Measurements from ENCODE around the gene GATA5. TPM values are rescaled to one million over a fixed set of nuclear protein-coding genes. Genes with fewer than 3 reads are reported as not detected.

The GATA5 gene
- total and polyA plus RNA-seq, 2 donors (not counting 3 experiments of a cell fraction or from before 2014, with no cell fraction given), result not detected

- ChIA-PET CTCF (interaction anchor here (1.0 kb wide), 1 partner anchor 20 kb away, joined by 3 read pairs; no protein-coding TSS in a partner anchor), POLR2A (no interaction called here)
- DNase-seq (ENCODE audit: low read depth, low spot score) (no peak), FAIRE-seq (no peak)
- H3K27me3 ChIP-seq (ENCODE audit: control insufficient read depth in 2 of 2, insufficient read depth in 2 of 2, low read length in 2 of 2), result peaks cover 22 to 23% of the 10 kb centered on the region in 2 experiments
- no peaks in the 10 kb centered on the region for H3K9me3 ChIP-seq (replicated peaks; ENCODE audit: control insufficient read depth, insufficient read depth, low read length)
- no peaks in the 10 kb centered on the region for H4K20me1 ChIP-seq (replicated peaks; ENCODE audit: control insufficient read depth, extremely low read depth, insufficient read depth, low read length)
- H3K9me1 ChIP-seq (replicated peaks; ENCODE audit: control insufficient read depth, extremely low read depth, insufficient read depth, low read length), result no peaks in the 10 kb centered on the region
- no peak overlapping the region for H3K4me2 ChIP-seq (ENCODE audit: insufficient read depth, low read length)
- intact Hi-C loops (cut with micrococcal nuclease), result no loop called here
- dilution Hi-C loops (cut with MboI; ENCODE audit: extremely low pct_ligation_motif_present, low sequenced_read_pairs), result no loop called here
- no peak overlapping the region for H3K9ac ChIP-seq (replicated peaks; ENCODE audit: extremely low read depth, insufficient read depth, low read length)
- H3K4me1 ChIP-seq (ENCODE audit: control insufficient read depth, extremely low read depth, insufficient read depth, low read length), result no peaks in the 10 kb centered on the region
- H3K4me3 ChIP-seq (replicated peaks in 1 of 3; ENCODE audit: insufficient read depth in 1 of 3, low read depth in 1 of 3, low read length in 3 of 3), result no peak overlapping the region
- no peaks in the 10 kb centered on the region for H3K36me3 ChIP-seq (ENCODE audit: control insufficient read depth in 2 of 2, extremely low read depth in 1 of 2, insufficient read depth in 2 of 2, low read length in 2 of 2)
- no peak for TF ChIP-seq GATA2 (IDR thresholded peaks at IDR 0.05; ENCODE audit: insufficient read depth, insufficient read length, low read depth, low read length)
- TF ChIP-seq FOS (IDR thresholded peaks at IDR 0.05; ENCODE audit: borderline replicate concordance, insufficient read depth, low read length), result no peak
- TF ChIP-seq POLR2AphosphoS5 (IDR thresholded peaks at IDR 0.05; ENCODE audit: insufficient read depth, low read depth, low read length), result no peak
- no peak for TF ChIP-seq CTCF (IDR thresholded peaks at IDR 0.05; ENCODE audit: extremely low read depth in 1 of 2, insufficient read depth in 1 of 2, low read depth in 1 of 2, low read length in 2 of 2)
- TF ChIP-seq MAX (IDR thresholded peaks at IDR 0.05; ENCODE audit: insufficient read depth, insufficient read length), result no peak
- no peak for TF ChIP-seq EZH2 (IDR thresholded peaks at IDR 0.05; ENCODE audit: borderline replicate concordance, low read depth, low read length, severe bottlenecking)
- no TSS peak for BruUV-seq (replicated peaks)
- H3K79me2 ChIP-seq (ENCODE audit: control insufficient read depth, insufficient read depth, low read length), result no peaks in the 10 kb centered on the region
- H3K27ac ChIP-seq (ENCODE audit: insufficient read depth, low read depth, low read length), result no peak overlapping the region
- H2AFZ ChIP-seq (ENCODE audit: low read depth, low read length), result no peak overlapping the region
These were observed 45.4 kb downstream of the GATA5 start for GRCh38 chr20:62430311-62430853.

Measured in endothelial cell of umbilical vein (primary cell).